GM19099 (cell line): ENCODE data around the gene KATNIP.

Experiments used
- POLR2A ChIP-seq: IDR thresholded peaks from 3 replicates; pipeline ENCODE4 v1.6.1; 2011; ENCODE audit warnings: low read depth; ENCODE audit not compliant: insufficient read length; ENCODE audit errors: extremely low read depth

The KATNIP gene

GRCh38 chr16:27595475-27595874 is 45.5 kb downstream of the KATNIP start:
- no peak for TF ChIP-seq POLR2A

GRCh38 chr16:27595993-27596392 is 46.0 kb downstream of the KATNIP start:
- no peak for TF ChIP-seq POLR2A

GRCh38 chr16:27596411-27596810 is 46.5 kb downstream of the KATNIP start:
- TF ChIP-seq POLR2A: no peak

GRCh38 chr16:27597361-27597760 is 47.4 kb downstream of the KATNIP start:
- TF ChIP-seq POLR2A: no peak

- no peak for TF ChIP-seq POLR2A
Measured at GRCh38 chr16:27598220-27598619, 48.3 kb downstream of the KATNIP start.

GRCh38 chr16:27598931-27599565 is 49.1 kb downstream of the KATNIP start:
- TF ChIP-seq POLR2A: no peak

- no peak for TF ChIP-seq POLR2A
Measured at GRCh38 chr16:27599606-27600005, 49.7 kb downstream of the KATNIP start.
